ENCODE measurements around the gene LRRN4CL.

DNA sequence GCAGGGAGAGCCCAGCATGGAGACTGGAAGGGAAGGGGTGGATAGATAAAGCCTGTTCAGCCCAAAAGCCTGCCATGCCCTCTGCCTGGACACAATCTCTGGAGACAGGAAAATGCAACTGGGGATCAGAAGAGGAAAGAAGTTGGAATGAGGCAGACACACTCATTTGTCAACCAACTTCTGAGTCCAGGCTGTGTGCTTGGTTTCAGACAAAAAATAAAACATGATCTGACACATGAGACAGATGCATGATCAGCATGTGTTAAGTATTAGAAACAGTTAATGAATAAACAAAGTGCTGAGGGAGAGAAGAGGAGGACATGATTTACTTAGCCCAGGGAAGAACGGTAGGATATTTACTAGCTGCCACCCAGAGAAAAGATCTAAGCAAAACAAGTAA lies 839 bp downstream of the LRRN4CL start:
- no peak for TF ChIP-seq EP300 (IDR thresholded peaks at IDR 0.05)
- TF ChIP-seq, protein P1, sequence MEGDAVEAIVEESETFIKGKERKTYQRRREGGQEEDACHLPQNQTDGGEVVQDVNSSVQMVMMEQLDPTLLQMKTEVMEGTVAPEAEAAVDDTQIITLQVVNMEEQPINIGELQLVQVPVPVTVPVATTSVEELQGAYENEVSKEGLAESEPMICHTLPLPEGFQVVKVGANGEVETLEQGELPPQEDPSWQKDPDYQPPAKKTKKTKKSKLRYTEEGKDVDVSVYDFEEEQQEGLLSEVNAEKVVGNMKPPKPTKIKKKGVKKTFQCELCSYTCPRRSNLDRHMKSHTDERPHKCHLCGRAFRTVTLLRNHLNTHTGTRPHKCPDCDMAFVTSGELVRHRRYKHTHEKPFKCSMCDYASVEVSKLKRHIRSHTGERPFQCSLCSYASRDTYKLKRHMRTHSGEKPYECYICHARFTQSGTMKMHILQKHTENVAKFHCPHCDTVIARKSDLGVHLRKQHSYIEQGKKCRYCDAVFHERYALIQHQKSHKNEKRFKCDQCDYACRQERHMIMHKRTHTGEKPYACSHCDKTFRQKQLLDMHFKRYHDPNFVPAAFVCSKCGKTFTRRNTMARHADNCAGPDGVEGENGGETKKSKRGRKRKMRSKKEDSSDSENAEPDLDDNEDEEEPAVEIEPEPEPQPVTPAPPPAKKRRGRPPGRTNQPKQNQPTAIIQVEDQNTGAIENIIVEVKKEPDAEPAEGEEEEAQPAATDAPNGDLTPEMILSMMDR (IDR thresholded peaks at IDR 0.05), result no peak
- TF ChIP-seq POLR2AphosphoS5 (IDR thresholded peaks at IDR 0.05), result no peak
